H1 (cell line): ENCODE measurements around the gene IYD. TPM values are rescaled to one million over a fixed set of nuclear protein-coding genes. Genes with fewer than 3 reads are reported as not detected.

ENCODE experiments used
- ATF3 ChIP-seq: IDR thresholded peaks from 2 replicates; pipeline ENCODE4 v1.6.1; 2011; ENCODE audit warnings: low read depth, mild to moderate bottlenecking, low read length; ENCODE audit not compliant: insufficient read depth
- BRCA1 ChIP-seq: IDR thresholded peaks from 2 replicates; pipeline ENCODE4 v1.6.1; 2012; ENCODE audit warnings: low read depth, low read length, improper control_type of control experiment
- CHD1 ChIP-seq: IDR thresholded peaks from 2 replicates; pipeline ENCODE4 v1.6.1; 2012; ENCODE audit warnings: low read depth, low read length, improper control_type of control experiment
- CHD7 ChIP-seq: fragments of 300-600 bp; sonication (generic); IDR thresholded peaks from 2 replicates; pipeline ENCODE4 v1.7.1; 2012; ENCODE audit warnings: low read length, moderate library complexity, mild to moderate bottlenecking, inconsistent platforms; ENCODE audit not compliant: insufficient replicate concordance
- CTBP2 ChIP-seq: IDR thresholded peaks from 2 replicates; pipeline ENCODE4 v1.7.0; 2011; ENCODE audit warnings: borderline replicate concordance, mild to moderate bottlenecking, moderate library complexity, mixed read lengths, low read length; ENCODE audit not compliant: insufficient read depth, insufficient read length
- JUN ChIP-seq: IDR thresholded peaks from 2 replicates; pipeline ENCODE4 v1.6.1; 2011; ENCODE audit warnings: low read depth, mild to moderate bottlenecking, improper control_type of control experiment, low read length
- KDM5A ChIP-seq: fragments of 200-600 bp; IDR thresholded peaks from 2 replicates; pipeline ENCODE4 v1.7.1; 2012; ENCODE audit warnings: mild to moderate bottlenecking, low read length, inconsistent platforms, mixed read lengths
- RXRA ChIP-seq: IDR thresholded peaks from 2 replicates; pipeline ENCODE4 v1.6.1; 2011; ENCODE audit warnings: low read depth, mild to moderate bottlenecking, low read length, moderate library complexity; ENCODE audit not compliant: insufficient read depth
- SIRT6 ChIP-seq: IDR thresholded peaks from one replicate; pipeline ENCODE4 v1.7.1; 2012; ENCODE audit warnings: low read length, inconsistent platforms
- TCF12 ChIP-seq: IDR thresholded peaks from 2 replicates; pipeline ENCODE4 v1.6.1; 2011; ENCODE audit warnings: low read depth, mild to moderate bottlenecking, low read length
- USF2 ChIP-seq: IDR thresholded peaks from 2 replicates; pipeline ENCODE4 v1.6.1; 2011; ENCODE audit warnings: low read length, improper control_type of control experiment
- polyA plus RNA-seq, 7 experiments: library from polyadenylated mRNA; depleted of rRNA in 3 of 7; stranded (reverse) in 5 of 7; unstranded in 2 of 7; fragments of >200 nt in 5 of 7; fragments of 200-250 nt in 2 of 7; gene quantifications; 1 replicate in 5 of 7; 2 replicates in 1 of 7; 4 replicates in 1 of 7; pipeline versions ENCODE4 v1.2.1 to v1.2.3, GENCODE V29; 2011 to 2013; ENCODE audit warnings: missing spikeins in 2 of 7, mixed read lengths in 2 of 7
- total RNA-seq: library from RNA; stranded (reverse); fragmentation: NEBNext Ultra II Directional; extraction: Animal tissue kit (Norgen Biotek cat#: 25700); gene quantifications from 2 replicates; pipeline ENCODE4 v1.2.1, GENCODE V29; 2021

The IYD gene
- total and polyA plus RNA-seq, 2 of the 8 experiments (the other 6 are each of a cell fraction or from before 2014, with no cell fraction given), result not detected

GRCh38 chr6:150336299-150336698, 32.5 kb upstream of the IYD start (continued):
- TF ChIP-seq CHD7 (no peak), KDM5A (no peak), TCF12 (no peak), JUN (no peak), CHD1 (no peak), CTBP2 (no peak), USF2 (no peak), ATF3 (no peak), BRCA1 (no peak), RXRA (no peak), SIRT6 (no peak)
